ENCODE data around the gene RNF222.

DNA sequence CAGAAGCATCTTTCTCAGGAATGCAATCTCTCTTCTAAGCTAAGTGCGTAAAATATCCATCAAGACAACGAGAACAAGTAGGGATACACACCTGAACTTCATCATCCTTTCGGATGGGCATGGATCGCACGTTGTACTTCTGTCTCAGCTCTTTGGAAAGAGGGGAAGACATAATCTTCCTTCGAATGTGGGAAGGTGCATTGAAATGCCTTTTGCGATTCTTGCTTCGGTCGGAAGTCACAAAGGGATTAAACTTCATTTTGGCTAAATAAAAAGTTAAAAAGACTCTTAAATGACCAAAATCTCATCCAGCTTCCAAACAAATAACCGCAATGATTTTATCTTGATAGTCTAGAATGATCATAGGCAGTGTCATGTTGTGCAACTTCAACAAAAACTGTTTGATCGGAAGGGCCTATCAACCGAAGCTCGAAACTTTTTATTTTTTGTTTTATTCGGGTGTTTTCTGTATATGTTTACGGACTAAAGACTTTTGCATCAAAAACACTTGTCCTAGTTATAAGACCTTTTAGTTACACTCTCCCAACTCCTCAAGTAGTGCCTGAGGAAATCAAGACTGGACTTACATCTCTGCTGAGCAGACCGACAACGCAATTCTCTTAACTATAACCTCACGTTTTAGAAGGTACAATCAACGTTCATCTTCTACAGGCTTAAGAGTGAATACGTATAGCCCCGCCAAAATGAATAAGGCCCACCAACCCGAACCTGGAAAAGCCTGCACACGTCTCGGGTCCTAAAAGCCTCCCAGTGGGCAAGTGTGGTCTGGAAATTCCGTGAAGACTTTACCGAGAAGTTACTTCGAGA is 15.4 kb downstream of the RNF222 start:
- no peak for TF ChIP-seq POLR2A (IDR thresholded peaks at IDR 0.05)
- no peak for TF ChIP-seq CTCF (IDR thresholded peaks at IDR 0.05)

Data from uterus (tissue), 2 donors.